ENCODE measurements around the gene RANBP17.

Gene RANBP17

GRCh38 chr5:171131497-171131896 is 269.7 kb downstream of the RANBP17 start:
- no peaks in the 10 kb centered on the region for H3F3A ChIP-seq (ENCODE audit: insufficient read depth, low read length)
- H3K9ac ChIP-seq (ENCODE audit: low read length), result no peak overlapping the region
- TF ChIP-seq EZH2phosphoT487 (IDR thresholded peaks at IDR 0.05; ENCODE audit: low read length), result no peak
- TF ChIP-seq CTCF (IDR thresholded peaks at IDR 0.05; ENCODE audit: low read length), result no peak
- no peak for TF ChIP-seq EZH2 (optimal IDR thresholded peaks at IDR 0.05; ENCODE audit: low read depth, low read length)
- H3K4me2 ChIP-seq (ENCODE audit: low read depth, low read length), result no peak overlapping the region
- no peak for DNase-seq
- H3K9me2 ChIP-seq (replicated peaks; ENCODE audit: insufficient read depth, low read length), result no peaks in the 10 kb centered on the region
- H3K79me2 ChIP-seq (ENCODE audit: low read length), result no peaks in the 10 kb centered on the region
- H4K20me1 ChIP-seq (ENCODE audit: insufficient read depth, low read length), result no peaks in the 10 kb centered on the region
- no peaks in the 10 kb centered on the region for H3K4me1 ChIP-seq (ENCODE audit: low read length)
- H3K4me3 ChIP-seq (ENCODE audit: low read length), result no peak overlapping the region
- no peak overlapping the region for H2AFZ ChIP-seq (ENCODE audit: low read length)
- H3K9me3 ChIP-seq (replicated peaks; ENCODE audit: insufficient read depth, low read length), result no peaks in the 10 kb centered on the region
- H3K36me3 ChIP-seq (replicated peaks; ENCODE audit: insufficient read depth, low read length), result no peaks in the 10 kb centered on the region
- no peaks in the 10 kb centered on the region for H3K27me3 ChIP-seq (replicated peaks; ENCODE audit: insufficient read depth, low read length)
- no peak overlapping the region for H3K27ac ChIP-seq (ENCODE audit: low read length)

- Histone ChIP-seq H3K27me3 (replicated peaks; ENCODE audit: insufficient read depth, low read length) (no peaks in the 10 kb centered on the region), H3K79me2 (ENCODE audit: low read length) (no peaks in the 10 kb centered on the region), H3K9me3 (replicated peaks; ENCODE audit: insufficient read depth, low read length) (no peaks in the 10 kb centered on the region), H3F3A (ENCODE audit: insufficient read depth, low read length) (no peaks in the 10 kb centered on the region), H2AFZ (ENCODE audit: low read length) (no peak overlapping the region), H3K4me2 (ENCODE audit: low read depth, low read length) (no peak overlapping the region), H3K36me3 (replicated peaks; ENCODE audit: insufficient read depth, low read length) (no peaks in the 10 kb centered on the region), H3K4me1 (ENCODE audit: low read length) (no peaks in the 10 kb centered on the region), H3K9me2 (replicated peaks; ENCODE audit: insufficient read depth, low read length) (no peaks in the 10 kb centered on the region), H3K27ac (ENCODE audit: low read length) (no peak overlapping the region), H3K4me3 (ENCODE audit: low read length) (no peak overlapping the region), H4K20me1 (ENCODE audit: insufficient read depth, low read length) (no peaks in the 10 kb centered on the region), H3K9ac (ENCODE audit: low read length) (no peak overlapping the region)
- no peak for DNase-seq
- no peak for TF ChIP-seq EZH2 (optimal IDR thresholded peaks at IDR 0.05; ENCODE audit: low read depth, low read length)
Observed at GRCh38 chr5:171137768-171138525, 276.1 kb downstream of the RANBP17 start.

GRCh38 chr5:171139227-171139626 is 277.4 kb downstream of the RANBP17 start:
- no peaks in the 10 kb centered on the region for H3K9me2 ChIP-seq (replicated peaks; ENCODE audit: insufficient read depth, low read length)
- H3F3A ChIP-seq (ENCODE audit: insufficient read depth, low read length), result no peaks in the 10 kb centered on the region
- H3K9ac ChIP-seq (ENCODE audit: low read length), result no peak overlapping the region
- no peak overlapping the region for H2AFZ ChIP-seq (ENCODE audit: low read length)
- no peak overlapping the region for H3K4me2 ChIP-seq (ENCODE audit: low read depth, low read length)
- no peaks in the 10 kb centered on the region for H3K27me3 ChIP-seq (replicated peaks; ENCODE audit: insufficient read depth, low read length)
- no peak for DNase-seq
- no peaks in the 10 kb centered on the region for H3K4me1 ChIP-seq (ENCODE audit: low read length)
- H3K27ac ChIP-seq (ENCODE audit: low read length), result no peak overlapping the region
- no peak for TF ChIP-seq CTCF (IDR thresholded peaks at IDR 0.05; ENCODE audit: low read length)
- TF ChIP-seq EZH2 (optimal IDR thresholded peaks at IDR 0.05; ENCODE audit: low read depth, low read length), result no peak
- no peak for TF ChIP-seq EZH2phosphoT487 (IDR thresholded peaks at IDR 0.05; ENCODE audit: low read length)
- H3K9me3 ChIP-seq (replicated peaks; ENCODE audit: insufficient read depth, low read length), result no peaks in the 10 kb centered on the region
- H3K79me2 ChIP-seq (ENCODE audit: low read length), result no peaks in the 10 kb centered on the region
- no peaks in the 10 kb centered on the region for H4K20me1 ChIP-seq (ENCODE audit: insufficient read depth, low read length)
- no peak overlapping the region for H3K4me3 ChIP-seq (ENCODE audit: low read length)
- no peaks in the 10 kb centered on the region for H3K36me3 ChIP-seq (replicated peaks; ENCODE audit: insufficient read depth, low read length)

GRCh38 chr5:171142617-171143016 is 280.8 kb downstream of the RANBP17 start:
- H3K9ac ChIP-seq (ENCODE audit: low read length), result no peak overlapping the region
- no peaks in the 10 kb centered on the region for H3F3A ChIP-seq (ENCODE audit: insufficient read depth, low read length)
- no peaks in the 10 kb centered on the region for H3K4me1 ChIP-seq (ENCODE audit: low read length)
- DNase-seq, result no peak
- no peaks in the 10 kb centered on the region for H3K36me3 ChIP-seq (replicated peaks; ENCODE audit: insufficient read depth, low read length)
- no peaks in the 10 kb centered on the region for H3K79me2 ChIP-seq (ENCODE audit: low read length)
- H3K4me3 ChIP-seq (ENCODE audit: low read length), result no peak overlapping the region
- H3K9me3 ChIP-seq (replicated peaks; ENCODE audit: insufficient read depth, low read length), result no peaks in the 10 kb centered on the region
- TF ChIP-seq EZH2 (optimal IDR thresholded peaks at IDR 0.05; ENCODE audit: low read depth, low read length) (no peak), CTCF (IDR thresholded peaks at IDR 0.05; ENCODE audit: low read length) (no peak), EZH2phosphoT487 (IDR thresholded peaks at IDR 0.05; ENCODE audit: low read length) (no peak)
- H2AFZ ChIP-seq (ENCODE audit: low read length), result no peak overlapping the region
- H3K27ac ChIP-seq (ENCODE audit: low read length), result no peak overlapping the region
- no peaks in the 10 kb centered on the region for H3K9me2 ChIP-seq (replicated peaks; ENCODE audit: insufficient read depth, low read length)
- no peaks in the 10 kb centered on the region for H3K27me3 ChIP-seq (replicated peaks; ENCODE audit: insufficient read depth, low read length)
- no peak overlapping the region for H3K4me2 ChIP-seq (ENCODE audit: low read depth, low read length)
- no peaks in the 10 kb centered on the region for H4K20me1 ChIP-seq (ENCODE audit: insufficient read depth, low read length)

Measured in MM.1S (cell line).